ENCODE data around the gene APMAP. TPM values are rescaled to one million over a fixed set of nuclear protein-coding genes. Genes with fewer than 3 reads are reported as not detected.

APMAP gene
- total and polyA plus RNA-seq, 4 donors: 132 to 378 (median 234) TPM

DNA sequence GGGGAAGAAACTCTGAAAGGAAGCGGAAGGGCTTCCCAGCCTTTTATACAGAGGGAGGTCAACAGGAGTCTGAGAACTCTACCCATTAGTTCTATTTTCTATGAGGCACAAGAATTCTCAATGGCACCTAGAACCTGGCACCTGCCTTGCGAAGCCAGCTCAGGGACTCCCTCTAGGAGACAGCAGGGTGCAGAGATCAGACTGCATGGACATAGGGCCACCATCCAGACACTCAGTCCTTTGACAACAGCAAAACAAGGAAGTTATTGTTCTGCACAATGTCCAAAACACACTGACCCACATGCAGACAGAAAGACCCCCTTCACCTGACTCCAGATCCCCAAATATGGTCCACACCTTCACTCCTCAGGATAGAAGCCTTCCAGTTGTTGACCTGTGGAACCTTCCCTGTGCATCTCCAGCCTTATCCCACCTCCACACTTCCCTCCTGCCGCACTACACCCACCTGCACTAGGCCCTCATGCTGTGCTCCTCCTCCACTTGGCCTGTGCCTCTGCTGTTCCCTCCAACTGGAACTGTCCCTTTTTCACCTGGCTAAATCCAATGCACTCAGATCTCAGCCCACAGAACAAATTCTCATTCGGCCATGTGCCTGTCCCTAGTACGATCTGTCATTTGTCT lies 37.6 kb upstream of the APMAP start:
- H3K9me3 ChIP-seq (ENCODE audit: control insufficient read depth in 4 of 4, low read length in 3 of 4): no peaks in the 10 kb centered on the region
- TF ChIP-seq, protein P1, sequence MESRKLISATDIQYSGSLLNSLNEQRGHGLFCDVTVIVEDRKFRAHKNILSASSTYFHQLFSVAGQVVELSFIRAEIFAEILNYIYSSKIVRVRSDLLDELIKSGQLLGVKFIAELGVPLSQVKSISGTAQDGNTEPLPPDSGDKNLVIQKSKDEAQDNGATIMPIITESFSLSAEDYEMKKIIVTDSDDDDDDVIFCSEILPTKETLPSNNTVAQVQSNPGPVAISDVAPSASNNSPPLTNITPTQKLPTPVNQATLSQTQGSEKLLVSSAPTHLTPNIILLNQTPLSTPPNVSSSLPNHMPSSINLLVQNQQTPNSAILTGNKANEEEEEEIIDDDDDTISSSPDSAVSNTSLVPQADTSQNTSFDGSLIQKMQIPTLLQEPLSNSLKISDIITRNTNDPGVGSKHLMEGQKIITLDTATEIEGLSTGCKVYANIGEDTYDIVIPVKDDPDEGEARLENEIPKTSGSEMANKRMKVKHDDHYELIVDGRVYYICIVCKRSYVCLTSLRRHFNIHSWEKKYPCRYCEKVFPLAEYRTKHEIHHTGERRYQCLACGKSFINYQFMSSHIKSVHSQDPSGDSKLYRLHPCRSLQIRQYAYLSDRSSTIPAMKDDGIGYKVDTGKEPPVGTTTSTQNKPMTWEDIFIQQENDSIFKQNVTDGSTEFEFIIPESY (IDR thresholded peaks at IDR 0.05): no peak
- TF ChIP-seq GABPA (IDR thresholded peaks at IDR 0.05 in 1 of 2, conservative IDR thresholded peaks at IDR 0.05 in 1 of 2): no peak
- no peaks in the 10 kb centered on the region for H3K27me3 ChIP-seq (ENCODE audit: control insufficient read depth in 4 of 4, insufficient read depth in 4 of 4, low read length in 3 of 4)
- 95% methylated on average over 5 of the region's 5 CpGs for WGBS
- no peak overlapping the region for H3K9ac ChIP-seq (ENCODE audit: low read depth in 1 of 2, low read length in 2 of 2)
- no peaks in the 10 kb centered on the region for H3K36me3 ChIP-seq (ENCODE audit: control insufficient read depth in 4 of 4, insufficient read depth in 3 of 4, low read depth in 1 of 4, low read length in 3 of 4)
- H3K4me3 ChIP-seq (ENCODE audit: low read depth in 1 of 3, low read length in 3 of 3): no peak overlapping the region
- H3K4me1 ChIP-seq (ENCODE audit: control insufficient read depth in 4 of 4, insufficient read depth in 4 of 4, low read length in 3 of 4): no peaks in the 10 kb centered on the region
- H3K27ac ChIP-seq (ENCODE audit: low read depth in 1 of 2, low read length in 2 of 2): no peak overlapping the region
- no peak for DNase-seq (ENCODE audit: low spot score)

DNA sequence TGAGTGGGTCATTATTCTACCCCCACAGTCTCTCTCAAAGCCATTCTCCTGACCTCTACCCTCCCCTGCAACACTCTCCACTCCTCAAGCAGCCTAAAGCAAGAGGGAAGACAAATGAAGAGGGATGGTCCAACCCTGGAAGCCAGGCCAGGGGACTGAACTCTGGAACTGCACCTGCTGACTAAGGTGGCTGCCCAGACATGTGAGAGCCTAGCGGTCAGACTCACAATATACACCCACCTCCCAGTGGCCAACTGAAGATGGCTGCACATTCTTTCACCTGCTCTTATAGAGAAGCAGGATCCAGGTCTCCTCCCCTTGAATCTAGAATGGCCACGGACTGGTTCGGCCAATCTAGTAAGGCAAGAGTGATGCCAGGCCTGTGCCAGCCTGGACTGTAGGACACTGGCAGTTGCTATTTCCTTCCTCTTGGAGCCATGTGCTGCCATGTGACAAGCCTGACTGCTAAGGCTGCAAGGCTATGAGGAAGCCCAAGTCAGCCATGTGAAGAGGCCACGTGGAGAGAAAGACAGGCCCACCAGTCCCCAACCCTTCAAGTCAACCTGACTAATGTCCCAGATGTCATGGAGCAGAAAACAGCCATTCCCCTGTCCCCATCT lies 33.5 kb upstream of the APMAP start:
- no peaks in the 10 kb centered on the region for H3K36me3 ChIP-seq (ENCODE audit: control insufficient read depth in 4 of 4, insufficient read depth in 3 of 4, low read depth in 1 of 4, low read length in 3 of 4)
- no peak overlapping the region for H3K4me3 ChIP-seq (ENCODE audit: low read depth in 1 of 3, low read length in 3 of 3)
- H3K4me1 ChIP-seq (ENCODE audit: control insufficient read depth in 4 of 4, insufficient read depth in 4 of 4, low read length in 3 of 4): no peaks in the 10 kb centered on the region
- TF ChIP-seq EGR1 (IDR thresholded peaks at IDR 0.05; ENCODE audit: low read depth in 2 of 2) (no peak), HNF4G (IDR thresholded peaks at IDR 0.05) (no peak), SP1 (IDR thresholded peaks at IDR 0.05) (no peak)
- TF ChIP-seq, protein P1 (IDR thresholded peaks at IDR 0.05): no peak
- TF ChIP-seq, protein P2, sequence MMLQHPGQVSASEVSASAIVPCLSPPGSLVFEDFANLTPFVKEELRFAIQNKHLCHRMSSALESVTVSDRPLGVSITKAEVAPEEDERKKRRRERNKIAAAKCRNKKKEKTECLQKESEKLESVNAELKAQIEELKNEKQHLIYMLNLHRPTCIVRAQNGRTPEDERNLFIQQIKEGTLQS (IDR thresholded peaks at IDR 0.05): no peak
- no peaks in the 10 kb centered on the region for H3K27me3 ChIP-seq (ENCODE audit: control insufficient read depth in 4 of 4, insufficient read depth in 4 of 4, low read length in 3 of 4)
- no peaks in the 10 kb centered on the region for H3K9me3 ChIP-seq (ENCODE audit: control insufficient read depth in 4 of 4, low read length in 3 of 4)
- 95% methylated on average over 4 of the region's 4 CpGs for whole genome bisulfite sequencing
- H3K27ac ChIP-seq (ENCODE audit: low read depth in 1 of 2, low read length in 2 of 2): no peak overlapping the region
- DNase-seq (ENCODE audit: low spot score): no peak
- H3K9ac ChIP-seq (ENCODE audit: low read depth in 1 of 2, low read length in 2 of 2): no peak overlapping the region

DNA sequence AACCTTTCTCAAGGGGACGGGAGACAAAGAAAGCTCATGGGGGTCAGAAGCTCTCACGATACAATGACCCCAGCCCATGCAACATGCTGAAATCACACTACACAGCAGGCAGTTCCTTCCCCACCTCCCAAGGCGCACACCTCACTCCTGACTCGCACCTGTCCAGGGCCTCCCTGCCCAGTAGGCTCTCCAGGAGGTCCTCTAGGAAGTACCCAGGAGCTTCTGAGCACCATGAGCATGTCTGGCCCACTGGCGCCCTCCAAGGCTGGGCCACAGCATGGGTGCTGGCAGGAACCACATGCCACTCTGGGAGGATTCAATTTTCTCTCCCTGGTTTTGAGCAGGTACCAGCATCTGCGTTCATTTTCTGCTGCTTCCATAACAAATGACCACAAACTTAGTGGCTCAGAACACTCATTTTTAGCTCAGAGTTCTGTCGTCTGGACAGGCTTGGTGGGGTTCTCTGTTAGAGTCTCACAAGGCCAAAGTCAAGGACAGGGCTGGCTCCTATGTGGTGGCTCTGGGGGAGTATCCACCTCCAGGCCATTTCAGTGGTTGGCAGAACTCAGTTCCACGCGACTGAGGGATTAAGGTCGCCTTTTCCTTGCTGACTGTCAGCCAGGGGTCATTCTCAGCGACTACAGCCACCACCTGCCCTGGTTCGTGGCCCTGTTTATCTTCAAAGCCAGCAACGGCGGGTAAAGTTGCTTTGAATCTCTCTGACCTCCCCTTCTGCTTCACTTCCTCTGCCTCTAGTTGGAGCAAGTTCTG lies 32.7 kb upstream of the APMAP start:
- Histone ChIP-seq H3K4me1 (ENCODE audit: control insufficient read depth in 4 of 4, insufficient read depth in 4 of 4, low read length in 3 of 4) (no peaks in the 10 kb centered on the region), H3K9me3 (ENCODE audit: control insufficient read depth in 4 of 4, low read length in 3 of 4) (no peaks in the 10 kb centered on the region), H3K27me3 (ENCODE audit: control insufficient read depth in 4 of 4, insufficient read depth in 4 of 4, low read length in 3 of 4) (no peaks in the 10 kb centered on the region), H3K4me3 (ENCODE audit: low read depth in 1 of 3, low read length in 3 of 3) (no peak overlapping the region), H3K27ac (ENCODE audit: low read depth in 1 of 2, low read length in 2 of 2) (no peak overlapping the region), H3K36me3 (ENCODE audit: control insufficient read depth in 4 of 4, insufficient read depth in 3 of 4, low read depth in 1 of 4, low read length in 3 of 4) (no peaks in the 10 kb centered on the region), H3K9ac (ENCODE audit: low read depth in 1 of 2, low read length in 2 of 2) (no peak overlapping the region)
- no peak for DNase-seq (ENCODE audit: low spot score)
- 95% methylated on average over 14 of the region's 14 CpGs for whole genome bisulfite sequencing
- no peak for TF ChIP-seq JUND (IDR thresholded peaks at IDR 0.05)
- TF ChIP-seq, protein P3, sequence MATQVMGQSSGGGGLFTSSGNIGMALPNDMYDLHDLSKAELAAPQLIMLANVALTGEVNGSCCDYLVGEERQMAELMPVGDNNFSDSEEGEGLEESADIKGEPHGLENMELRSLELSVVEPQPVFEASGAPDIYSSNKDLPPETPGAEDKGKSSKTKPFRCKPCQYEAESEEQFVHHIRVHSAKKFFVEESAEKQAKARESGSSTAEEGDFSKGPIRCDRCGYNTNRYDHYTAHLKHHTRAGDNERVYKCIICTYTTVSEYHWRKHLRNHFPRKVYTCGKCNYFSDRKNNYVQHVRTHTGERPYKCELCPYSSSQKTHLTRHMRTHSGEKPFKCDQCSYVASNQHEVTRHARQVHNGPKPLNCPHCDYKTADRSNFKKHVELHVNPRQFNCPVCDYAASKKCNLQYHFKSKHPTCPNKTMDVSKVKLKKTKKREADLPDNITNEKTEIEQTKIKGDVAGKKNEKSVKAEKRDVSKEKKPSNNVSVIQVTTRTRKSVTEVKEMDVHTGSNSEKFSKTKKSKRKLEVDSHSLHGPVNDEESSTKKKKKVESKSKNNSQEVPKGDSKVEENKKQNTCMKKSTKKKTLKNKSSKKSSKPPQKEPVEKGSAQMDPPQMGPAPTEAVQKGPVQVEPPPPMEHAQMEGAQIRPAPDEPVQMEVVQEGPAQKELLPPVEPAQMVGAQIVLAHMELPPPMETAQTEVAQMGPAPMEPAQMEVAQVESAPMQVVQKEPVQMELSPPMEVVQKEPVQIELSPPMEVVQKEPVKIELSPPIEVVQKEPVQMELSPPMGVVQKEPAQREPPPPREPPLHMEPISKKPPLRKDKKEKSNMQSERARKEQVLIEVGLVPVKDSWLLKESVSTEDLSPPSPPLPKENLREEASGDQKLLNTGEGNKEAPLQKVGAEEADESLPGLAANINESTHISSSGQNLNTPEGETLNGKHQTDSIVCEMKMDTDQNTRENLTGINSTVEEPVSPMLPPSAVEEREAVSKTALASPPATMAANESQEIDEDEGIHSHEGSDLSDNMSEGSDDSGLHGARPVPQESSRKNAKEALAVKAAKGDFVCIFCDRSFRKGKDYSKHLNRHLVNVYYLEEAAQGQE (IDR thresholded peaks at IDR 0.05): no peak
- TF ChIP-seq SP1 (IDR thresholded peaks at IDR 0.05): no peak
- no peak for TF ChIP-seq TAF1 (conservative IDR thresholded peaks at IDR 0.05)
- no peak for TF ChIP-seq NR2F2 (IDR thresholded peaks at IDR 0.05)
- TF ChIP-seq, protein P4, sequence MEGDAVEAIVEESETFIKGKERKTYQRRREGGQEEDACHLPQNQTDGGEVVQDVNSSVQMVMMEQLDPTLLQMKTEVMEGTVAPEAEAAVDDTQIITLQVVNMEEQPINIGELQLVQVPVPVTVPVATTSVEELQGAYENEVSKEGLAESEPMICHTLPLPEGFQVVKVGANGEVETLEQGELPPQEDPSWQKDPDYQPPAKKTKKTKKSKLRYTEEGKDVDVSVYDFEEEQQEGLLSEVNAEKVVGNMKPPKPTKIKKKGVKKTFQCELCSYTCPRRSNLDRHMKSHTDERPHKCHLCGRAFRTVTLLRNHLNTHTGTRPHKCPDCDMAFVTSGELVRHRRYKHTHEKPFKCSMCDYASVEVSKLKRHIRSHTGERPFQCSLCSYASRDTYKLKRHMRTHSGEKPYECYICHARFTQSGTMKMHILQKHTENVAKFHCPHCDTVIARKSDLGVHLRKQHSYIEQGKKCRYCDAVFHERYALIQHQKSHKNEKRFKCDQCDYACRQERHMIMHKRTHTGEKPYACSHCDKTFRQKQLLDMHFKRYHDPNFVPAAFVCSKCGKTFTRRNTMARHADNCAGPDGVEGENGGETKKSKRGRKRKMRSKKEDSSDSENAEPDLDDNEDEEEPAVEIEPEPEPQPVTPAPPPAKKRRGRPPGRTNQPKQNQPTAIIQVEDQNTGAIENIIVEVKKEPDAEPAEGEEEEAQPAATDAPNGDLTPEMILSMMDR (IDR thresholded peaks at IDR 0.05; ENCODE audit: low read depth, low read length, missing input control): no peak
- TF ChIP-seq, protein P1 (IDR thresholded peaks at IDR 0.05): no peak
- TF ChIP-seq HNF4G (IDR thresholded peaks at IDR 0.05): no peak
- no peak for TF ChIP-seq HNF4A (conservative IDR thresholded peaks at IDR 0.05)

Measured in liver (tissue), 9 donors.